Transverse colon (tissue), 4 donors: ENCODE data around the gene NT5DC3.

ENCODE experiments used
- EP300 ChIP-seq: sonication (generic); formaldehyde crosslinking; IDR thresholded peaks from one replicate; pipeline ENCODE4 v1.6.1; 2017; ENCODE audit warnings: antibody characterized with exemption, low read depth
- POLR2AphosphoS5 ChIP-seq, 3 donors: sonication (generic); formaldehyde crosslinking; IDR thresholded peaks; one replicate each; pipeline ENCODE4 v1.6.1; 2016; ENCODE audit warnings: antibody characterized with exemption in 3 of 3
- TF ChIP-seq, protein P1 (sequence below), 5 experiments: fragments of 200-600 bp in 3 of 5; fragments of 450-650 bp in 2 of 5; sonication (generic) in 3 of 5; IDR thresholded peaks; 1 replicate in 2 of 5; 2 replicates in 3 of 5; pipeline ENCODE4 v1.5.1; 2016 to 2017; ENCODE audit warnings: antibody characterized with exemption in 5 of 5, inconsistent platforms in 3 of 5, mild to moderate bottlenecking in 2 of 5, moderate library complexity in 1 of 5

DNA sequence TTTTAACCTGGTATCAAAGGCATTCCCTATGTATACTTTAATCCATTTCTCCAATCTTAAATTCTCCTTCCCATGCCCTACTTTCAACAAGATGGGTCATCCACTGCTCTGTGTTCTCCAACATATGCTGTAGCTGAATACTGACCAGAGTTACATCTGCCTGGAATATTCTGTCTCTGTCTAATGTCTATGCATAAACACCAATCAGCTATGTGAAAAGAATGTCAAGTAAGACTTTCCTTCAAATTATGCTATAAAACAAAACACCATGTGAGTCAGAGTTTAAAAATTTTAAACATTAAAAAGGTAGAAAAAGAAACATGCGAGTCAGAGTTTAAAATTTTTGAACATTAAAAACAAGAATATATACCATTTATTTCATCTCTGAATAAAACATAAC is 19.3 kb downstream of the NT5DC3 start:
- TF ChIP-seq, protein P1, sequence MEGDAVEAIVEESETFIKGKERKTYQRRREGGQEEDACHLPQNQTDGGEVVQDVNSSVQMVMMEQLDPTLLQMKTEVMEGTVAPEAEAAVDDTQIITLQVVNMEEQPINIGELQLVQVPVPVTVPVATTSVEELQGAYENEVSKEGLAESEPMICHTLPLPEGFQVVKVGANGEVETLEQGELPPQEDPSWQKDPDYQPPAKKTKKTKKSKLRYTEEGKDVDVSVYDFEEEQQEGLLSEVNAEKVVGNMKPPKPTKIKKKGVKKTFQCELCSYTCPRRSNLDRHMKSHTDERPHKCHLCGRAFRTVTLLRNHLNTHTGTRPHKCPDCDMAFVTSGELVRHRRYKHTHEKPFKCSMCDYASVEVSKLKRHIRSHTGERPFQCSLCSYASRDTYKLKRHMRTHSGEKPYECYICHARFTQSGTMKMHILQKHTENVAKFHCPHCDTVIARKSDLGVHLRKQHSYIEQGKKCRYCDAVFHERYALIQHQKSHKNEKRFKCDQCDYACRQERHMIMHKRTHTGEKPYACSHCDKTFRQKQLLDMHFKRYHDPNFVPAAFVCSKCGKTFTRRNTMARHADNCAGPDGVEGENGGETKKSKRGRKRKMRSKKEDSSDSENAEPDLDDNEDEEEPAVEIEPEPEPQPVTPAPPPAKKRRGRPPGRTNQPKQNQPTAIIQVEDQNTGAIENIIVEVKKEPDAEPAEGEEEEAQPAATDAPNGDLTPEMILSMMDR (IDR thresholded peaks at IDR 0.05) = no peak
- TF ChIP-seq EP300 (no peak), POLR2AphosphoS5 (IDR thresholded peaks at IDR 0.05) (peak in 2 of 3 donors; percentile 54 to 62)
